HEK293 (cell line): ENCODE results near the gene SLAMF7.

Experiments
- KLF16 ChIP-seq: fragments of 450-650 bp; formaldehyde crosslinking; IDR thresholded peaks from 2 replicates; pipeline ENCODE4 v1.5.1; 2017; ENCODE audit warnings: missing biosample characterization, missing genetic modification characterization
- SCRT2 ChIP-seq: fragments of 450-650 bp; formaldehyde crosslinking; IDR thresholded peaks from 2 replicates; pipeline ENCODE4 v1.5.1; 2016; ENCODE audit warnings: missing biosample characterization, missing genetic modification characterization
- SP2 ChIP-seq: fragments of 450-650 bp; formaldehyde crosslinking; IDR thresholded peaks from 2 replicates; pipeline ENCODE4 v1.5.1; 2016; ENCODE audit warnings: missing biosample characterization, missing genetic modification characterization
- ZBTB7A ChIP-seq: fragments of 450-650 bp; formaldehyde crosslinking; IDR thresholded peaks from 2 replicates; pipeline ENCODE4 v1.5.1; 2016; ENCODE audit warnings: low read depth, missing biosample characterization, missing genetic modification characterization
- ZNF19 ChIP-seq: fragments of 450-650 bp; formaldehyde crosslinking; IDR thresholded peaks from 2 replicates; pipeline ENCODE4; 2016; ENCODE audit warnings: missing biosample characterization, missing genetic modification characterization, low read depth
- ZNF221 ChIP-seq: fragments of 450-650 bp; formaldehyde crosslinking; IDR thresholded peaks from 2 replicates; pipeline ENCODE4 v1.5.1; 2017; ENCODE audit warnings: missing biosample characterization, missing genetic modification characterization, borderline replicate concordance
- ZNF24 ChIP-seq: fragments of 450-650 bp; formaldehyde crosslinking; IDR thresholded peaks from 2 replicates; pipeline ENCODE4 v1.5.1; 2016; ENCODE audit warnings: missing biosample characterization, missing genetic modification characterization
- ZNF621 ChIP-seq: fragments of 450-650 bp; formaldehyde crosslinking; IDR thresholded peaks from 2 replicates; pipeline ENCODE4 v1.5.1; 2017; ENCODE audit warnings: missing biosample characterization, missing genetic modification characterization
- ZNF704 ChIP-seq: fragments of 450-650 bp; formaldehyde crosslinking; IDR thresholded peaks from 2 replicates; pipeline ENCODE4 v1.5.1; 2016; ENCODE audit warnings: missing biosample characterization, missing genetic modification characterization
- ZSCAN23 ChIP-seq: fragments of 450-650 bp; formaldehyde crosslinking; IDR thresholded peaks from 2 replicates; pipeline ENCODE4 v1.5.1; 2016; ENCODE audit warnings: missing biosample characterization, missing genetic modification characterization
- ZSCAN30 ChIP-seq: fragments of 450-650 bp; IDR thresholded peaks from 2 replicates; pipeline ENCODE4 v1.5.1; 2018; ENCODE audit warnings: missing biosample characterization, mild to moderate bottlenecking, missing genetic modification characterization, moderate library complexity
- TF ChIP-seq, protein P1 (sequence below): fragments of 450-650 bp; formaldehyde crosslinking; IDR thresholded peaks from 2 replicates; pipeline ENCODE4 v1.5.1; 2016; ENCODE audit warnings: missing biosample characterization, missing genetic modification characterization
- TF ChIP-seq, protein P2 (sequence below): fragments of 450-650 bp; formaldehyde crosslinking; IDR thresholded peaks from 2 replicates; pipeline ENCODE4 v1.5.1; 2016; ENCODE audit warnings: missing biosample characterization, missing genetic modification characterization, low read depth
- TF ChIP-seq, protein P3 (sequence below): fragments of 450-650 bp; formaldehyde crosslinking; IDR thresholded peaks from 2 replicates; pipeline ENCODE4 v1.5.1; 2016; ENCODE audit warnings: missing biosample characterization, missing genetic modification characterization

DNA sequence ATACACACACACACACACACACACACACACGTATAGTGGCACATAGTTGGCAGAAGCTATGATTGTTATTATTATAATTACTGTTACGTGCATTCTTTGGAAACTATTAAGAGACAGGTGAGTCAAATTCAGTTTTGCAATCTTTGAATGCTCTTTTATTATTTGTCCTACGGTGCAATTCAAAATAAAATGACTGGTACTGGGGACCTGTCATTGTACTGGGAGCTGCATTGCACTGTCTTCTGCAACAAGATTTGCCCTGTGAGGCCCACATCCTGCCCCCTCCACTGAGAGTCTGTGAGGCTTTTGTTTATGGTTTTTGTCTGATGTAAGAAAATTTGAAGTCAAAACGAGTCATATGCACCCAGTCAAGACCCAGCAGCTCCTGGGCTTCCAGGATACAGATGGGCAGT is 58.8 kb downstream of the SLAMF7 start:
- TF ChIP-seq ZNF24 (tag by site-specific recombination) (no peak), SP2 (no peak), ZNF704 (tag by site-specific recombination) (no peak), ZNF621 (no peak), ZNF19 (tag by site-specific recombination) (no peak), ZSCAN23 (tag by site-specific recombination) (no peak), SCRT2 (tag by site-specific recombination) (no peak), ZSCAN30 (tag by site-specific recombination) (no peak), KLF16 (tag by site-specific recombination) (no peak), ZNF221 (no peak), ZBTB7A (tag by site-specific recombination) (no peak)
- TF ChIP-seq, protein P1, sequence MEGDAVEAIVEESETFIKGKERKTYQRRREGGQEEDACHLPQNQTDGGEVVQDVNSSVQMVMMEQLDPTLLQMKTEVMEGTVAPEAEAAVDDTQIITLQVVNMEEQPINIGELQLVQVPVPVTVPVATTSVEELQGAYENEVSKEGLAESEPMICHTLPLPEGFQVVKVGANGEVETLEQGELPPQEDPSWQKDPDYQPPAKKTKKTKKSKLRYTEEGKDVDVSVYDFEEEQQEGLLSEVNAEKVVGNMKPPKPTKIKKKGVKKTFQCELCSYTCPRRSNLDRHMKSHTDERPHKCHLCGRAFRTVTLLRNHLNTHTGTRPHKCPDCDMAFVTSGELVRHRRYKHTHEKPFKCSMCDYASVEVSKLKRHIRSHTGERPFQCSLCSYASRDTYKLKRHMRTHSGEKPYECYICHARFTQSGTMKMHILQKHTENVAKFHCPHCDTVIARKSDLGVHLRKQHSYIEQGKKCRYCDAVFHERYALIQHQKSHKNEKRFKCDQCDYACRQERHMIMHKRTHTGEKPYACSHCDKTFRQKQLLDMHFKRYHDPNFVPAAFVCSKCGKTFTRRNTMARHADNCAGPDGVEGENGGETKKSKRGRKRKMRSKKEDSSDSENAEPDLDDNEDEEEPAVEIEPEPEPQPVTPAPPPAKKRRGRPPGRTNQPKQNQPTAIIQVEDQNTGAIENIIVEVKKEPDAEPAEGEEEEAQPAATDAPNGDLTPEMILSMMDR (tag by site-specific recombination) = no peak
- TF ChIP-seq, protein P2, sequence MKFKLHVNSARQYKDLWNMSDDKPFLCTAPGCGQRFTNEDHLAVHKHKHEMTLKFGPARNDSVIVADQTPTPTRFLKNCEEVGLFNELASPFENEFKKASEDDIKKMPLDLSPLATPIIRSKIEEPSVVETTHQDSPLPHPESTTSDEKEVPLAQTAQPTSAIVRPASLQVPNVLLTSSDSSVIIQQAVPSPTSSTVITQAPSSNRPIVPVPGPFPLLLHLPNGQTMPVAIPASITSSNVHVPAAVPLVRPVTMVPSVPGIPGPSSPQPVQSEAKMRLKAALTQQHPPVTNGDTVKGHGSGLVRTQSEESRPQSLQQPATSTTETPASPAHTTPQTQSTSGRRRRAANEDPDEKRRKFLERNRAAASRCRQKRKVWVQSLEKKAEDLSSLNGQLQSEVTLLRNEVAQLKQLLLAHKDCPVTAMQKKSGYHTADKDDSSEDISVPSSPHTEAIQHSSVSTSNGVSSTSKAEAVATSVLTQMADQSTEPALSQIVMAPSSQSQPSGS (tag by site-specific recombination) = no peak
- TF ChIP-seq, protein P3, sequence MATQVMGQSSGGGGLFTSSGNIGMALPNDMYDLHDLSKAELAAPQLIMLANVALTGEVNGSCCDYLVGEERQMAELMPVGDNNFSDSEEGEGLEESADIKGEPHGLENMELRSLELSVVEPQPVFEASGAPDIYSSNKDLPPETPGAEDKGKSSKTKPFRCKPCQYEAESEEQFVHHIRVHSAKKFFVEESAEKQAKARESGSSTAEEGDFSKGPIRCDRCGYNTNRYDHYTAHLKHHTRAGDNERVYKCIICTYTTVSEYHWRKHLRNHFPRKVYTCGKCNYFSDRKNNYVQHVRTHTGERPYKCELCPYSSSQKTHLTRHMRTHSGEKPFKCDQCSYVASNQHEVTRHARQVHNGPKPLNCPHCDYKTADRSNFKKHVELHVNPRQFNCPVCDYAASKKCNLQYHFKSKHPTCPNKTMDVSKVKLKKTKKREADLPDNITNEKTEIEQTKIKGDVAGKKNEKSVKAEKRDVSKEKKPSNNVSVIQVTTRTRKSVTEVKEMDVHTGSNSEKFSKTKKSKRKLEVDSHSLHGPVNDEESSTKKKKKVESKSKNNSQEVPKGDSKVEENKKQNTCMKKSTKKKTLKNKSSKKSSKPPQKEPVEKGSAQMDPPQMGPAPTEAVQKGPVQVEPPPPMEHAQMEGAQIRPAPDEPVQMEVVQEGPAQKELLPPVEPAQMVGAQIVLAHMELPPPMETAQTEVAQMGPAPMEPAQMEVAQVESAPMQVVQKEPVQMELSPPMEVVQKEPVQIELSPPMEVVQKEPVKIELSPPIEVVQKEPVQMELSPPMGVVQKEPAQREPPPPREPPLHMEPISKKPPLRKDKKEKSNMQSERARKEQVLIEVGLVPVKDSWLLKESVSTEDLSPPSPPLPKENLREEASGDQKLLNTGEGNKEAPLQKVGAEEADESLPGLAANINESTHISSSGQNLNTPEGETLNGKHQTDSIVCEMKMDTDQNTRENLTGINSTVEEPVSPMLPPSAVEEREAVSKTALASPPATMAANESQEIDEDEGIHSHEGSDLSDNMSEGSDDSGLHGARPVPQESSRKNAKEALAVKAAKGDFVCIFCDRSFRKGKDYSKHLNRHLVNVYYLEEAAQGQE (tag by site-specific recombination) = no peak
